Stimulated activated CD8-positive, alpha-beta memory T cell treated with anti-CD3 and anti-CD28 coated beads, Interleukin-12 subunit alpha, Interleukin-12 subunit beta, amount 100 ng/mL, for 4 hours (primary cell): Measurements from ENCODE around the gene DRAXIN.

Experiments used
- DNase-seq: peaks from one replicate; pipeline ENCODE4 v3.0.0-alpha.2; 2020; ENCODE audit warnings: low read depth

Gene DRAXIN

GRCh38 chr1:11738783-11739182 is 47.3 kb downstream of the DRAXIN start:
- DNase-seq, result no peak

- DNase-seq, result no peak
Observed at GRCh38 chr1:11740258-11741192, 49.0 kb downstream of the DRAXIN start.

GRCh38 chr1:11741482-11741881 is 50.0 kb downstream of the DRAXIN start:
- no peak for DNase-seq

DNA sequence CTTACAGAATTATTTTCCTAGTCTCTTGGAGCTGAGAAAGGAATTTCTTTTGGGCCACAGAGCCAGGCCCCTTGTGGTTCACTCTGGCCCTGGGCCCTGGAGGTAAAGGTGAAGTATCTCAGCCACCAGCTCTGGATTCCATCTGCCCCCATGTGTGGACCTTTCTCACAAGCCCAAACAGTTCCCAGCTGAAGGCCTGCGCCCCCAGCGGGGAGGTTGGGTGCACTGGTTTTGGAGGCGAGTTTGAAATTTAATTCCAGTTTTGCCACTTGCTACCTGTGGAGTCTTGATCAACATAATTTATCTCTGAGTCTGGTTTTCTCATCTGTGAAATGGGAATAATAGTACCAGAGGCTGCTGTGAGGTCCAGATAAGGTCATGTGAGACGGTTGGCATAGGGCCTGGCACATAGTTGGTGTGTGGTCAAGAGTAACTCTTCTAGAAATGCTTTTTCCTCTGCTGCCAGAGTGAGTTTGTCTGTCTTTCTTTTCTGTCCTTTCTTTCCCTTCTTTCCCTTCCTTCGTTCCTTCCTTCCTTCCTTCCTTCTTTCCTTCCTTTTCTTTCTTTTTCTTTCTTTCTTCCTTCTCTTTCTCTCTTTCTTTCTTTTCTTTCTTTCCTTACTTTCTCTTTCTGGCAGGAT is 50.5 kb downstream of the DRAXIN start:
- no peak for DNase-seq

GRCh38 chr1:11744287-11744686 is 52.8 kb downstream of the DRAXIN start:
- DNase-seq, result no peak

DNA sequence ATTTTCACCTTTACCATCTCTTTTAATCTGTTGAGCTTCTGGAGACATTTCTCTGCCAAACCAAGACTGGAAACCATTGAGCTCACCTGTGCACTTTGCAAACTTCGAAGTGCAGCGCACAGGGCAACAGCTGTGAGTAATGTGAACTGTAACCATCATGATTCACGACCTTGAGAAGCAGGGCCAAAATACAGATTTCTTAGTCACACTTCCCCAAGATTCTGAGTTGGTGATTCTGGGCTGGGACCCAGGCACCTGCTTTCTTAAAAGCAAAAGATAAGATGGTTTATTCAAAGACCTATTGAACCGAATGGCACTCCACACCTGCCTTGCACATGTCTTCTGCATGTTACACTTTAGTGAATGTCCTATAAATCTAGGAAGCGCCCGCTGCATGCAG is 54.6 kb downstream of the DRAXIN start:
- DNase-seq, result no peak

GRCh38 chr1:11746795-11747487 is 55.4 kb downstream of the DRAXIN start:
- no peak for DNase-seq

DNA sequence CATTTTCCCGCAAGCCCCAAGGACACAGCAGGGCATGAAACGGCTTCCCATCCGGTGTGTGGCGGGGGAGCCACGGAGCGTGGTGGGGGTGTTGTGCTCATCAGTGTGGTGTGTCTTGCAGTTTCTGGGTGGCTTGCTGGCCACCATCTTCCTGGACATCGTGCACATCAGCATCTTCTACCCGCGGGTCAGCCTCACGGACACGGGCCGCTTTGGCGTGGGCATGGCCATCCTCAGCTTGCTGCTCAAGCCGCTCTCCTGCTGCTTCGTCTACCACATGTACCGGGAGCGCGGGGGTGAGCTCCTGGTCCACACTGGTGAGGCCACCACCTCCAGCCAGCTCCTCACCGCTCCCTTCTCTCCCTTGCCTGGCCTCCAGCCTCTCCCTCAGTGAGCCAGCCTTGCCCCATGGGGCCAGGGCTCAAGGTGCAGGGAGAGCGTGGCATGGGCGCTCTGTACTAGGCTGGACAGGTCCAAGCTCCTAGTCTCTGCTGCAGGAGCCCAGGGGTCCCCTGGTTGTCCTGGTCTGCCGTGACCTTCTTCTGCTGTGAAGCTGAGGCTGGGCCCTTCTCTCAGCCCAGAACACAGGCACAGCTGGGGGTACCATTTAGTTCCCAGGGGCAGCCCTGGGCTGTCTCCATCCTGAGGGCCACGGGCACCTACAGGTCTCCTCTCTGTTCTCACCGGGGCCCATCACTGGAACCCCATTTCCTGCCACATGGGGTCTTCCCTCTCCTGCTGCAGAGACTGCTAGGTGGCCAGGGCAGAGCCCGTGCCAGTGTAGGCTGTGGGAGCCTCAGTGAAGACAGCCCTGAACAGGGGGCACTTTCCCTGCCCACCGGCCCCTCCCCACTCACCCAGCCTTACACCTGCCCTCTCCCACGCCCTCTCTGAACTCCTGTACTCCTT is 57.0 kb downstream of the DRAXIN start:
- no peak for DNase-seq

DNA sequence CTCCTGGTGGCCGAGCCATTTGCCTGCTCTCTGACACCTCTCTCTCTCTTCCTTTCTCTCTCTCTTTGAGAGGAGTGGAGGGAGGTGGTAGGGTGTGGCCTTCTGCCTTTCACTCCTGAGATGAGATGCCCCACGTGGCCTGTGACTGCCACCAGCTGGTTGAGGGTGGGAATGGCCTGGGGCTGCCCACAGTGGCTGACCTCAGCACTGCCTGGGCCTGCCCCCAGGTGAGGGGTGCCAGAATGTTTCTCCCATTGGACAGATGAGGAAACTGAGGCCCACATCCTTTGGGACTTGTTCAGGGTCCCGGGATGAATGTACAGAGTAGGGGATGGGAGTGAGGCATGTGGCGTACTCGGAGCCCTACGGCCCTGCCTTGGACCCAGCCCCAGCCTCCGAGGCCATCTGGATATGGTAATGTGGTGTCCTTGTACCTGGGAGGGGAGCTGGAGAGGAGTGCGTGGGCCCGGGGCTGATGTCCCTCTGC is 57.7 kb downstream of the DRAXIN start:
- DNase-seq, result no peak

- DNase-seq, result no peak
Observed at GRCh38 chr1:11749996-11750395, 58.5 kb downstream of the DRAXIN start.

DNA sequence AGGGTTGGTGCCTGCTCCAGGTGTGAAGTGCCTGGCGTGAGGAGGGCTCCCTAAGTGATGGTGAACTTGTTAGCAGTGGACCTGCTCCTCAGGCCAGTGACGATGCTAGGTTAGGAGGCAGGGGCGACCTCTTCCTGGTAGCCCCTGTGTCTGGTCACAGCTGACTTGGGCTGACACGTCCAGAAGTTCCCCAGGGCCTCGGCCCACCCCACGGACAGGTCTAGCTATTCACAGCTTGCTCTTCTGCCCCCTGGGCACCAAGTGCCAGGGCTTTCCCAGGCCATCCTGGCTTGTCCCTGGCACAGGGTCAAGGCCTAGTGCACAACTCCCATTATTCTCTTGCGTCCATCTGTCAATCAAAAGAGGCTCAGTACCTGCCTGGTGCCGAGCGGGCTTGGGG is 59.6 kb downstream of the DRAXIN start:
- DNase-seq, result no peak

GRCh38 chr1:11752359-11753088 is 61.0 kb downstream of the DRAXIN start:
- DNase-seq, result no peak

- DNase-seq, result no peak
Observed at GRCh38 chr1:11753555-11754208, 62.2 kb downstream of the DRAXIN start.

- no peak for DNase-seq
Observed at GRCh38 chr1:11757047-11757446, 65.5 kb downstream of the DRAXIN start.

DNA sequence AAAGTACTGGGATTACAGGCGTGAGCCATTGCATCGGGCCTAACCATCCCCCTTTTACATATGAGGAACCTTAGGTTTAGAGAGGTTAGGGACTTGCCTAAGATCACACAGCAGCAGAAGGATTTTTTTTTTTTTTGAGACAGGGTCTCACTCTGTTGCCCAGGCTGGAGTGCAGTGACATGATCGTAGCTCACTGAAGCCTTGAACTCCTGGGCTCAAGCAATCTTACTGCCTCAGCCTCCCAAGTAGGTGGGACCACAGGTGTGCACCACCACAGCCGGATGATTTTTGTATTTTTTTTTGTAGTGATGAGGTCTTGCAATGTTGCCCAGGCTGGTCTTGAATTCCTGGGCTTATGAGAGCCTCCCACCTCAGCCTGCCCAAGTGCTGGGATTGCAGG is 68.3 kb downstream of the DRAXIN start:
- no peak for DNase-seq

DNA sequence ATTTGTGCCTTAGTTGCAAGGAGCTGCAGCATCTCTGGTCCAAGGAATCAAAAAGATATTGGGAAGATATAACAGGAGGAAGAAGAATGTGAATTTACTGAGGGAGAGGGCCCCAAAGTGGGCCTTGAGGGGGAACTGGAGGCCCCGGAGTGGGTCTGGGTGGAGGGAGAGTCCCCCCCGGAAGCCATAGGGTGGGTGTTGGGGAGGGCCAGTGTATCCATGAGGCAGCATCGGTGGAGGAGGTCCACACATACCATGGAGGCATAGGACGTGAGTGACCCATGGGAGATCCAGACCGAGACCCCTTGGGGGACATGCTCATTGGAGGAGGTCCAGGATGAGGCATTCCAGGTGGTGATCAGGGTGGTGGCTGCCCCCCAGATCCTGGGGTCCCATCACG is 69.8 kb downstream of the DRAXIN start:
- DNase-seq, result no peak

DNA sequence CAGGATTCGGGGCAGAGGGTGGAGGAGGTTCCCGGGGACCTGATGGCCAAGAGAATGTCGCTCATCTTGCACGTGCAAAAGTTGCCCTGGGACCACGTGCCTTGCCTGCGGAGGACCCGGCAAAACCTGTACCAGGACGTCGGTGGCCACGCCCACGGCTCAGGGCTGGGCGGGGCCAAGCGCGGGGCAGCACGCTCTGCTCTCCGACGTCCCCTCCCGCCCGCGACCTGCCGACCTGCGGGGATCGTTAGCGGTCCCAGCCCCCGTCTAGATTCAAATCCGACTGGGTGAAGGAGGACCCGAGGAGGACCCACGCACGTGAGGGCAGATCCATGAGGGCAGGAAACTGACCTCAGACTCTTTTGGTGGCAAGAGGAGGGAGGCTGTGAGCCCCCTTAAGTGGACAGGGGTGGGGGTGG is 70.5 kb downstream of the DRAXIN start, which contains the start of gene C1orf167:
Gene C1orf167, plus strand, starts transcription at position 206 of the 419 bp plus-strand sequence. CDS start 2,208 bp downstream, outside the sequence.
- DNase-seq, result no peak

GRCh38 chr1:11764115-11764514 is 72.6 kb downstream of the DRAXIN start:
- no peak for DNase-seq

- DNase-seq, result no peak
Observed at GRCh38 chr1:11764519-11764918, 73.0 kb downstream of the DRAXIN start.
